DND-41 (cell line): ENCODE results near the gene HNRNPU.
A peak's percentile ranks its signal among the peaks of the same experiment; 100 is the strongest.

Experiments
- CTCF ChIP-seq: IDR thresholded peaks from 2 replicates; pipeline ENCODE4 v1.5.1; 2012; ENCODE audit warnings: borderline replicate concordance, low read length, moderate library complexity, mild to moderate bottlenecking; ENCODE audit not compliant: poor library complexity, severe bottlenecking; ENCODE audit errors: extremely low read depth
- EZH2 ChIP-seq: IDR thresholded peaks from 3 replicates; pipeline ENCODE4 v1.6.1; 2012; ENCODE audit warnings: borderline replicate concordance, low read depth, mild to moderate bottlenecking, moderate library complexity, low read length, inconsistent platforms; ENCODE audit not compliant: severe bottlenecking

- TF ChIP-seq CTCF (peak; percentile 21), EZH2 (no peak)
These were observed at the start of gene HNRNPU for GRCh38 chr1:244864253-244865027.
